ENCODE results near the gene MOB3B.

DNA sequence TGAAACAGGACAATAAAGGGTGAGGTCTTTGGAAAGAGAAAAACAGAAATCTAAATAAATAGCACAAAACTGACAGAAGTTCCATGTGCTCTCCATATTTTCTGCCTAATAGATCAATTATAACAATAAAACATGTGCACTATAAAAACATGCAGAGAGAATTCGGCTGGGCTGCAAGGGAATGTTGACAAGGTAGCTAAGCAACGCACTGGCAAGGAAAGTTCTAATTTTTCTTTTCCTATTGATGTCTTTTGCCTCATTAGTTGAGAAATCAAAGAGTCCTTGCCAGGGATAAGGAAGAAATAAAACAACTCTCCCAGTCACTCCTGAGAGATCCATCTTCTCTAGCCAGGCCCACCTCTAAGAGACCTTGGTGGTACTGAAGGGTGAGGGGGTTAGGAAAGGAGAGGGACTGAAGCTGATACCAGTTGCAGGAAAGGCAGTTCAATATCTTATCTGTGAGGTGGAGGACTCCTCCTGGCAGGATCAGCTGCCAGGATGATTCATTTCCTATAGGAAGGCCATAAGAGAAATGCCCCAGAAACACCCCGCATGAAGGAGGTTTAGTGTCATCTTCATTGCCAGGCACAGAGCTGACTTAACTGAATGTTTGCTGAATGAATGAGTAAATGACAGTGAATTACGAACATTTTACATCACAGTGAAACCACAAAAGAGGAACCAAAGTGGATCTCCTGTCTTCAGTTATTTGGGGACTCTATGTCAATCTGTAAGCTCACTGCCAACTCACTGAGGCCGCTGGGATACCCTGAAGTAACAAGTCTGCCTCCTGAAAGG is 69.2 kb downstream of the MOB3B start:
- TF ChIP-seq, protein P1, sequence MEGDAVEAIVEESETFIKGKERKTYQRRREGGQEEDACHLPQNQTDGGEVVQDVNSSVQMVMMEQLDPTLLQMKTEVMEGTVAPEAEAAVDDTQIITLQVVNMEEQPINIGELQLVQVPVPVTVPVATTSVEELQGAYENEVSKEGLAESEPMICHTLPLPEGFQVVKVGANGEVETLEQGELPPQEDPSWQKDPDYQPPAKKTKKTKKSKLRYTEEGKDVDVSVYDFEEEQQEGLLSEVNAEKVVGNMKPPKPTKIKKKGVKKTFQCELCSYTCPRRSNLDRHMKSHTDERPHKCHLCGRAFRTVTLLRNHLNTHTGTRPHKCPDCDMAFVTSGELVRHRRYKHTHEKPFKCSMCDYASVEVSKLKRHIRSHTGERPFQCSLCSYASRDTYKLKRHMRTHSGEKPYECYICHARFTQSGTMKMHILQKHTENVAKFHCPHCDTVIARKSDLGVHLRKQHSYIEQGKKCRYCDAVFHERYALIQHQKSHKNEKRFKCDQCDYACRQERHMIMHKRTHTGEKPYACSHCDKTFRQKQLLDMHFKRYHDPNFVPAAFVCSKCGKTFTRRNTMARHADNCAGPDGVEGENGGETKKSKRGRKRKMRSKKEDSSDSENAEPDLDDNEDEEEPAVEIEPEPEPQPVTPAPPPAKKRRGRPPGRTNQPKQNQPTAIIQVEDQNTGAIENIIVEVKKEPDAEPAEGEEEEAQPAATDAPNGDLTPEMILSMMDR (IDR thresholded peaks at IDR 0.05; ENCODE audit: low read depth, low read length, poor library complexity, severe bottlenecking), result no peak
- TF ChIP-seq EZH2phosphoT487 (IDR thresholded peaks at IDR 0.05; ENCODE audit: borderline replicate concordance, low read length), result no peak
